ENCODE results near the gene SLCO3A1. TPM values are rescaled to one million over a fixed set of nuclear protein-coding genes. Genes with fewer than 3 reads are reported as not detected.
"Not testable (repeated sequence)": the region's sequence is repeated elsewhere in the genome, so short reads cannot be mapped to it uniquely, and the experiment has no call there.

Gene SLCO3A1
- total RNA-seq, 1 donor from 2014 or later = 25.9 TPM

DNA sequence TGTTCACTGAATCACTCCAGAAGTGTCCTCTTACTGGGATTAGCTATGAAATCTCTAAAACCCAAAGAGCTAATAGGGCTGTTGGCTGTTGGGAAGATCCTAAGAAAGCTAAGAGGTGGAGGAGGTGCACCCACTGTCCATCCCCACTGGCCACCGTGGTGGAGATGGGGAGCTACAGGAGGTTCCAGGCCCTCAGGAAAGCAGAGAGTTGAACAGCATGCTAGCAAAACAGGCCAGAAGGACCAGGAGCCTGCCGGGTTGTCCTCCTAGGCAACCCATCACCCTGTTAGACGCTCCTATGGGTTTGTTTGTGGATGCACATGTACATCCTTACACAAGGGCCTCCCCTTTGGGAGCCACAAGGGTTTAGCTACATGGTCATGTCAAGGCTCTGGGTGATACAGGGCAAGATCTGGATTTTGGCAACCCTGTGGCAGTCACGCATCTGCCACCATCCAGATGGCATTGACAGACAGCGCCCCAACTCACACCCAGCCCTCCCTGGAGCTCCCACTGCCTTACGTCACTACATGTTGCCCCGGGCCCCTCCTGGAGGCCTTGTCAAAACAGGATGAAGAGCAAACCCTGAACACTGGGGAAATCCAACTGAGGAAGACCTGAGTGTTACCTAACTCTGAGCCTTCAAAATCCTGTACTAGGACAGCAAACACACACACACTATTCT, 208.1 kb downstream of the SLCO3A1 start:
- no peak for DNase-seq (ENCODE audit: low spot score)

DNA sequence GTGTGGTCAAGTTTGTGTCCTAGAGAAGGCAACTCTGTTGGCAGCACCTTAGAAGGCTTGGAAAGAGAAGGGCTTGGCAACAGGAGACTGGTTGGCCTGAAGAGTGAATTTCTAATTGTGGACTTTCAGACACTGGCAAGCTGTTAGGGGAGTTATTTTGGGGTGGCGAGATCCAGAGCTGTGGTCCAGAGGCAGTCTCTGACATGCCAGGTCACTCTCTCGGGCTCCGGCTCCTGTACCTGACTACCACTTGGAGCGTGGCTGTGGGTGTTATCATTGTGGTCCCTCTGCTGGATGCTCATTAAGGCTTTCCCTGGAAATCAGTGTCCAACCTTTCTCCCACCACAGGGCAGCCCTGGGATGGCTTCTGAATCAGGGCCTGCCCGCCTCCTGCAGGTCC, 209.0 kb downstream of the SLCO3A1 start:
- no peak for DNase-seq (ENCODE audit: low spot score)

DNA sequence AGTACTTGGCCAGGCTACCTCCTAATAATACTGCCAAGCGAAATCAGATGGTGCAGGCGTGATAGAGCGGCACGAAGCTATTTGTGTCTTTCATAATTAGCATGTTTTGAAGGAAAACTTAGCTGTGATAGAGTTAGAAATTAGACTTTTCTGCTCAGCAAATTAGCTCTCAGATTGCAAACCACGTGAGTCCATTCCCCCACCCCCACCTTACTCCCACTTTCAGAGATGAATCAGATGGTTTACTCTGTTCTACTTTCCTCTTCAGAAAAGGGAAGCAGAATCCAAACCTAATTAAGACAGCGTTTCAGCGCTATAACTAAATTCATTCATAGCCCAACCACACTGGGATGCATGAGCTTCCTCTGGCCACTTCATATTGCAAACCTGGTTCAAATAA, 214.6 kb downstream of the SLCO3A1 start:
- no peak for DNase-seq (ENCODE audit: low spot score)

- no peak for DNase-seq (ENCODE audit: low spot score)
These were observed 216.1 kb downstream of the SLCO3A1 start for GRCh38 chr15:92069308-92070250.

- DNase-seq (ENCODE audit: low spot score) = not testable (repeated sequence)
These were observed 216.7 kb downstream of the SLCO3A1 start for GRCh38 chr15:92070251-92070650.

GRCh38 chr15:92071045-92071634, 217.6 kb downstream of the SLCO3A1 start:
- DNase-seq (ENCODE audit: low spot score) = no peak

DNA sequence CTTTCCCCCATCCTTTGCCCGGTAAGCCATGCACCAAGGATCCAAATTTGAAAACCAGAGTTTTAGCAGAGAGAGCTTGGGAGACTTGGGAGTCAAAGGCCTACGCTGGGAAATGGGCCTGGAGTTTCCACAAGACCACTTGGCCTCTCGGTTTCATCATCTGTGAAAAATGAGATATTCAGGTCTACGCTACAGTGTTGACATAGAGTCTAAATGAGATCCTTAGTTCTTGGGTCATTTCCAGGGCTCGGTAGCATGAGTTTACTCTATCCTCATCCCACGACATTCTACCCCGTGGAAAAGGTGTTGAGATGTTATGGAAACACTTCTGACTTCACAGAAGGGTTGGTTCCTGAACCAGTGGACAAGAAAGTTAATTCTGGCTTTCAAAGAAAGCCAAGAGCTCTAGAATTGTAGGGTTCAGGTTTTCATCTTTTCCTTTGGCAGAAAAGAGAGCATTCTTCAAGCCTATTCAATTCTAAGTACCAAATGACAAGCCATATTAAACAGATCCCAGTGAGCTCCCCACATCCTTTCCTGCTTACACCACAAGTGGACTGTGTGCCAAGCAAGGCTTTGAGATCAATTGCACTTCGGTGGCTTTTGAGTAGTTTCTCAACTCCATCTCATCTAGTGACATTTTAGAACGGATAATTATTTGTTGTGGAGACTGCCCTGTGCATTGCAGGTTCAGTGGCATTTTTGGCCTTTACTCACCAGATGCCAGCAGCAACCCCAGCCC, 219.7 kb downstream of the SLCO3A1 start:
- DNase-seq (ENCODE audit: low spot score) = no peak

- no peak for DNase-seq (ENCODE audit: low spot score)
These were observed 220.6 kb downstream of the SLCO3A1 start for GRCh38 chr15:92074101-92074500.

GRCh38 chr15:92074646-92075045, 221.1 kb downstream of the SLCO3A1 start:
- no peak for DNase-seq (ENCODE audit: low spot score)

- no peak for DNase-seq (ENCODE audit: low spot score)
These were observed 222.3 kb downstream of the SLCO3A1 start for GRCh38 chr15:92075764-92076163.

GRCh38 chr15:92076541-92076940, 223.0 kb downstream of the SLCO3A1 start:
- DNase-seq (ENCODE audit: low spot score) = no peak

DNA sequence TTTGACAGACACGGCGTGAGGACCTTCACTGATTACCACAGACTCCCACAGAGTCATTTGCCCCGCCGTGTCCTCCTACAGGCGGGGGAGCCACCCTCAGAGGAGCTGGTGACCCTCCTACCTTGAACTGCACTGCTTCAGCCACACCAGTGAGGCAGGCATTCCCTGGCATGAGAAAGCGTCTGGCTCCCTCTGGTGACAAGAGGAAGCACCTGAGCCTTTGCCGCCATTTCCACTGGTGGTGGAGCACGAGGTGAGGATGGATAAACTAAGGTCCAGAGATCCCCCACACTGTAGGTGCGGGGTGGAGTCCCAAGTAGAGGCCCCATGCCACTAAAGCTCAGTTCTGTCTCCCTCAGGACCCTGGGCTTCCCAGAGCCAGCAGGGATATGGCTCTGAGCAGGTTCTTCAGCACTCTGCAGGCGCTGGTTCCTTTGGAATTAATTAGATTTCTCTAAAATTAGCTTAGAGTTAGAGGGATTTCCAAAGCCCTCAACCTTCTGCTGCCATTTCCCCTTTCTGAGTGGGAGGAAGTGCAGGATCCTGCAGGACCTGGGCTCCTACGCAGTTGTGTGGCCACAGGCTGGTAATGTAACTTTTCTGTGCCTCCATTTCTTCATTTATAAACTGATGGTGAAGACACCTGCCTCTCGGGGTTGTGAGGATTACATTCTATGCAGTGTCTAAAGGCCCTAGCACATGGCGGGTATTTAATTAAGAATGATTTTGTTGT, 224.0 kb downstream of the SLCO3A1 start:
- no peak for DNase-seq (ENCODE audit: low spot score)

- DNase-seq (ENCODE audit: low spot score) = no peak
These were observed 224.8 kb downstream of the SLCO3A1 start for GRCh38 chr15:92078270-92078669.

DNA sequence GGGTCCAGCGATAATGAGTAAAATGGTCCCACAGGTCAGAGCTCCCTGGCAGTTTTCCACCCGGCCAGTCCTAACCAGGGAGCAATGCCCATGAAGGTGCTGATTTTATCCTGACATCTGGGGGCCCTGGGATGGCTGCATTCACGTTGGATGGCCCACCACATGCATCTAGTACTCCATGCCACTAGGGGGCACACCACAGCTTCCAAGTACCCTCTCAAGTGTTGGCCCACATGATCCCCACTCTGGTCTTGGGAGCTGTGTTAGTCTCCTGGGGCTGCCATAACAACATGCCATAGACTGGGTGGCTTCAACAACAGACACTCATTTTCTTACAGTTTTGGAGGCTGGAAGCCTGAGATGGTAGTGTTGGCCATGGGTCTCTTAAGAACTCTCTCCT, 225.5 kb downstream of the SLCO3A1 start:
- DNase-seq (ENCODE audit: low spot score) = no peak

DNA sequence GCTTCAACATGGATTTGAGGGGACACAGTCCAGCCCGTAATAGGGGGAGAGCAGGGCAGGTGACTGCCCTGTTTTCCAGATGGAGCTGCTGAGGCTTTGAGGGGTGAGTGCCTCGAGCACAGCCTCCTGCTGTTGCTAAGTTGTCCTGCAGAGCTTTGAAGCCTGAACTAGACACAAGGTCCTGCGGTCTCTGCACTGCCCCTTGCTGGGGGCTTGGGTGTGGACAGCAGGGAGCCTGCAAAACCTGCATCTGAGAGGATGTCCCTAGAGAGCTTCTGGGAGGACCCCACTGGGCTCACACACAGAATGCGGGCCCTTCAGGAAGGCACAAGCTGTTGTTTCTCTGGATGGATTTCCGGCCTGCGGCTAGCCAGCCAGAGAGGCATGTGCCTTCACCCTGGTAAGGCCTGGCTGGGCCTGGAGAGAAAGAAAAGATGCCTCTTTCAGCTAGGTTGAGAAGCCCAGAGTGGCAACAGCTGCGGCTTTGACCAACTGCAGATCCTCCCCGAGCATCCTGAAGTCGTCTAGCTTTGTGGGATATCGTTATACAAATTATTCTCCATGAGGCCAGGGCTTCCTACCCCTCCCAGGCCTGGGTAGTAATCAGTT, 226.2 kb downstream of the SLCO3A1 start:
- DNase-seq (ENCODE audit: low spot score) = no peak

DNA sequence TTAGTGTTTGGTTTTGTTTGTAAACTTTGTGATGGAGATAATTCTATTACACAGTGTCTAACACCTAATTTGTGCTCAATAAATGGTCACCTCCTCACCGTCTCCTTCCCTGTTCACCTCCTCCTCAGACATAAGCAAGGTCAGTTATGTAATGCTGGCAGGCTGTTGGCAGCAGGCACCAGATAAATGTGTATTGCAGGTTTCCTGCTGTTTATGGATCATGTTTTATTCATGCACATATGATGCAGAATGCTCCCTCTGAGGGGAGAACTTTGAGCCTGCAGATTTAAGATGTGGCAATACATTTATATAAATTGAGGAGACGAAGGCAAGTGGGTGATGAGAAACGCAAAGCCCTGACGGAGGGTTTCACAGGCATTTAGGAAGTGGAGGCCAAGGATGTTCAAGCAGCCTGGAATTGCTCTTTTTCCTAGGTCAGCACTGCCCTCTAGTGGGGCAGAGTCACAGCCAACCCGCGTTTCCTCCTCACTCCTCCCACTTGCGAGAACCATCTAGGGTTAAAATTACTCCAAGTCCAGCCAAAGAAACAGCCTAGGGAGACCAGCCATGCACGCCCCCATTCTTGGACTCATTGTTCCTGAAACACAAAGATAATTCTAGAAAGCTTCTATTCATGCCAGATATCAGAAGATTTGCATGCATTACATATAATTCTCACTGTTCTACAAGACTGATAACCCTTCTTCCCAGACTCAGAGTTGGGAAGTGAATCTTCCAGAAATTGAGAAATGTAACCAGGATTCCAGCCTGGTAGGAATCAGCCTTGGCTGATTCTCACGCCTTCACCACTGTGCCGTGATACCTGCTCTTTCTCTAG, 228.7 kb downstream of the SLCO3A1 start:
- no peak for DNase-seq (ENCODE audit: low spot score)

DNA sequence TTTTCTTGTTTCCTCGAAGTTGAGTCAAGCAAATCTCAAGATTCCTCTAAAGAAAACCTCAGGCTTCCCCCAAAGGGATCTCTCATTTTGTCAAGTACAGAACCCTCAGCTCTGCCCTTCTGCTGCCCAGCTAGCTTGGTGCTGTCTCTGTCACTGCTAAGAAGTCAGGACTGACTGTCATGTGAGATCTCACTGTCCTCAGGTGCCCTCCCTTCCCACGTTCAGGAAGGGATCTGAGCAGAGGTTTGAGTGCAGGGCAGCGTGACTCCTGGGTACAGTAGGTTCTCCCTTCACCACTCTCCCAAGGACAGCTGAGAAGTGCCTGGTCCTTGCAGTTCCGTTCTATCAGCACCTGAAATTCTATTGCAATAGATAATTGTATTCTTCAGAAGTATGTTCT, 229.7 kb downstream of the SLCO3A1 start:
- no peak for DNase-seq (ENCODE audit: low spot score)

- no peak for DNase-seq (ENCODE audit: low spot score)
These were observed 233.7 kb downstream of the SLCO3A1 start for GRCh38 chr15:92087211-92087610.

DNA sequence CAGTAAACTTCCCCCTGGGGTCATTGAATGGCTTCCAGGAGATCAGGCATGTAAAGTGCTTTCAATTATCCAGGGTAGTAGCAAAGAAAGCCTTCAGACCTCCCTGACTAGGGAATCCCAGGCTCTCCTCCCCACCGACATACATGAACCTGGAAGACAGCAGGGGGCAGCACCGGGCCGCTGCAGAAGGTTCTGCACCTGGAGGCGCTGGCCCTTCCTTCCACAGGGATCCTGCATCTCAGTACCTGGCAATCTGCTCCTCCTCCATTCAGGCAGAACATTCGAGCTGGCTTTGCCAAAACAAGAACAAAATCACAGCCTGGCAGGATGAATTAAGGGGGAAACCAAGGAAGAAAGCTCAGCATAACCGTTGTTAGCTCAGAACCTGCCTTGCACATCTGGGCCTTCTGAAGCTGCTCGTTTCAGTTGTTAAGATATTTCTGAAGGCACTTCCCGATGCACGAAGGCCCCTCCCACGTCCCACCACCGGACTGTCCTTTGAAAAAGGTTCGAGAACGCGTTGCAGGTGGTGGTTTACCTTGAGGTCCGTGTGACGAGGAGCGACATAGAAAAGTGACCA, 237.7 kb downstream of the SLCO3A1 start:
- DNase-seq (ENCODE audit: low spot score) = no peak

Data from mesenteric fat pad (tissue), 1 donor.